Measurements from ENCODE around the gene KDM3B. TPM values are rescaled to one million over a fixed set of nuclear protein-coding genes. Genes with fewer than 3 reads are reported as not detected.

KDM3B gene
- total RNA-seq, 2 experiments from 2014 or later, result 38.6 to 39.6 TPM

DNA sequence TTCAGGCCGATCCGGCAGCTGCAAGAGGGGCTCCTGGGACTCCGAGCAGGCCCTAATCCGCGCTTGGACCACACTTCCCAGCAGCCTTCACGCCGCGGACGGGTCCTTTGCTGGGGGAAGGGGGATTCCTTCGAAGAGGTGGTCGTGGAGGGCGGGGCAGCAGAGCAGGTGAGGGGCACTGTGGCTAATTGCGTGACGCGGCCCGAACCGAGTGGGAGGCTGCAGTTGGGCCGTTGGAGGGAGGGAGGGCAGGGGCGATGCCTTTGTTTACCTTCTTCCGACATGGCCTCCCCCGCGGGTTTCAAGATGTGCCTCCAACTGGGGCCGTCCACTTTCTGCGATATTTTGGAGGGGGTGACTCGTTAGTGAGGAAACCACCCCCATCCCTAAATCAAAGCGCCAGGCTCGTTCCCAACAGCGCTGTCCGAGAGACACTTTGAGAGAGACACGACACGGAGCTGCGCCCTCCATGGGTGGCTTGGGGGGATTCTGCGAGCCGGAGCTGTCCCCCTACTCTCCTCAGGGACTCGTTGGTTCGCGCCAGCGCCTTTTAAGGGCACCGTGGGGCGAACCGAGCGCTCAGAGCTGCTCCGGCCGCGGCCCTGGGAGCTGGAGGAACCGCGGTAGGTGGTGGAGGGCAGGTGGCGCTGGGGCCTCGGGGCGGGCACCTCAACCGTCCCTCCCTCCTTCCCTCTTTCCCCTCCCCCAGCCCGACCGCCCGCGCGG is 14.6 kb upstream of the KDM3B start, which contains the start of gene FAM53C:
TSS of gene FAM53C (plus strand) at position 582 of the 726 bp plus-strand sequence. CDS start 3,070 bp downstream, outside the sequence.
- Mint-ChIP-seq H3K4me1 (ENCODE audit: low read depth) (peaks cover 38% of the 10 kb centered on the region), H3K36me3 (peaks cover 7% of the 10 kb centered on the region), H3K4me3 (peak within 1 kb of the TSS; percentile 93), H3K27me3 (no peaks in the 10 kb centered on the region), H3K9me3 (no peaks in the 10 kb centered on the region), H3K27ac (peak within 1 kb of the TSS; percentile 96)
- intact Hi-C loops (cut with micrococcal nuclease), result loop anchor here (1.0 to 5.0 kb wide), 5 partner anchors 14 to 586 kb away; partner anchors contain the start of genes BRD8, ETF1, HNRNPA0 and HSPA9
- POLR2A ChIA-PET, result interaction anchor here (0.5 to 6.0 kb wide), 6 partner anchors 14 to 206 kb away, joined by 3 to 105 read pairs (median 4); partner anchors contain the start of genes BRD8, CDC23, KDM3B and KIF20A
- DNase-seq, result peak; percentile 94
- CTCF ChIA-PET, result interaction anchor here (1.0 to 8.4 kb wide), 4 partner anchors 13 to 159 kb away, joined by 4 to 192 read pairs (median 4); partner anchors contain the start of genes KDM3B and KIF20A

DNA sequence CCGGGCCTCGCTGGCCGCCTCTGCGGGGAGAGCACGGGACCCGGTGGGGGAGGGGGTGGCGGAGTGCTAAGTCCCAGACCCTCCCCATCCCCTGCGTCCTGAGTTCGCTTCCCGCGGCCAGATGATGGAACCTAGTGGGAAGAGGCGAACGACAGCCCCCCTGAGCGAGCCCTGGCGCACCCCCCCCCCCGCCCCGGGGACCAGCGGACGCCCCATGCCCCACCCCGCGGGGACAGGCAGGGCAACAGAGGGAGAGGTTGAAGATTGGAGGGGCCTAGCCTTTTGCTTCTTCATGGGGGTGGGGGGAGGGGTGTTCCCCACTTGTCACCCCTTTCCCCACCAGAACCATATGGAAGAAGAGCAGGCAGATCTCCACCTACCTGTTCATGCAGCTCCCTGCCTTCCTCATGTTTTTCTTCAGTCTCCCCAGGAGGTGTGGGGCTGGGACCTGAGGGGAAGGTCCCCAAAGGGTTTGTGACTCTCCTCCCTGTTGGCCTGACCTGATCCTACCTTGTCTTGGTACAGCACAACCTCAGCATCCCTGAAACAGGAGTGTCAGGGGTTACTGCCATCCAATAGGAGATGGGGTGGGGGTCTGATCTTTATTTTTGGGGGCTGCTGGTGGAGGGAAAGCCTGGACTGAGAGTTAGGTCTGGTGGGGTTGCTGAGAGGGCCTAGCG is 13.9 kb upstream of the KDM3B start:
- Mint-ChIP-seq H3K9me3 (no peaks in the 10 kb centered on the region), H3K4me3 (peak overlapping the region; percentile 93), H3K4me1 (ENCODE audit: low read depth) (peaks cover 38% of the 10 kb centered on the region), H3K27ac (peak overlapping the region; percentile 76), H3K36me3 (peaks cover 9% of the 10 kb centered on the region), H3K27me3 (no peaks in the 10 kb centered on the region)
- intact Hi-C loops (cut with micrococcal nuclease), result loop anchor here (1.0 to 5.0 kb wide), 5 partner anchors 14 to 586 kb away; partner anchors contain the start of genes BRD8, ETF1, HNRNPA0 and HSPA9
- POLR2A ChIA-PET, result interaction anchor here (0.5 to 6.0 kb wide), 6 partner anchors 13 to 205 kb away, joined by 3 to 105 read pairs (median 4); partner anchors contain the start of genes BRD8, CDC23, KDM3B and KIF20A
- CTCF ChIA-PET, result interaction anchor here (1.0 to 8.4 kb wide), 4 partner anchors 12 to 159 kb away, joined by 4 to 192 read pairs (median 4); partner anchors contain the start of genes KDM3B and KIF20A
- DNase-seq, result peak; percentile 29

DNA sequence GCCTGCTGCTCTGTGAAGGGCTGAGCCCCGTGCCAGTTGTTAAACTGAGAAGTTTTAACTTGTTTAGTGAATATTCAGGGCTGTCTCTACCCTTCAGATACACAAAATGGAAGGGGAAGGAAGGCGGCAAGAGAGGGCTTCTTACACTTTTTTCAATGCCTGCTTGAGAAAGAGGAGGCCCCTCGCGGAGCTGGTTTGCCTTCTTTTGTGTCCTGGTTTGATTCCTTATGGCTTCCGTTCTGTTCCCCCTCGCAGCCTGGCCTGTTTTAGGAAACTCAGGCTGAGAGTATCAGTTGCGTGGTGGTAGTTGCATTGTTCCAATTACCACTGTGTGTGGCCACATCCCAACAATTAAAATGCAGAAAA is 13.4 kb upstream of the KDM3B start:
- no peaks in the 10 kb centered on the region for H3K9me3 Mint-ChIP-seq
- peak overlapping the region; percentile 93 for H3K4me3 Mint-ChIP-seq
- intact Hi-C loops (cut with micrococcal nuclease), result loop anchor here (2.0 to 5.0 kb wide), 3 partner anchors 160 to 587 kb away; partner anchors contain the start of genes BRD8, ETF1, HNRNPA0 and KIF20A
- peak overlapping the region; percentile 76 for H3K27ac Mint-ChIP-seq
- POLR2A ChIA-PET, result interaction anchor here (1.5 to 6.0 kb wide), 2 partner anchors 12 to 44 kb away, joined by 3 to 105 read pairs; partner anchors contain the start of gene KDM3B
- peaks cover 9% of the 10 kb centered on the region for H3K36me3 Mint-ChIP-seq
- CTCF ChIA-PET, result interaction anchor here (1.6 to 8.4 kb wide), 2 partner anchors 14 to 160 kb away, joined by 4 to 192 read pairs; partner anchors contain the start of genes KDM3B and KIF20A
- H3K27me3 Mint-ChIP-seq, result no peaks in the 10 kb centered on the region
- H3K4me1 Mint-ChIP-seq (ENCODE audit: low read depth), result peaks cover 38% of the 10 kb centered on the region
- DNase-seq, result no peak

DNA sequence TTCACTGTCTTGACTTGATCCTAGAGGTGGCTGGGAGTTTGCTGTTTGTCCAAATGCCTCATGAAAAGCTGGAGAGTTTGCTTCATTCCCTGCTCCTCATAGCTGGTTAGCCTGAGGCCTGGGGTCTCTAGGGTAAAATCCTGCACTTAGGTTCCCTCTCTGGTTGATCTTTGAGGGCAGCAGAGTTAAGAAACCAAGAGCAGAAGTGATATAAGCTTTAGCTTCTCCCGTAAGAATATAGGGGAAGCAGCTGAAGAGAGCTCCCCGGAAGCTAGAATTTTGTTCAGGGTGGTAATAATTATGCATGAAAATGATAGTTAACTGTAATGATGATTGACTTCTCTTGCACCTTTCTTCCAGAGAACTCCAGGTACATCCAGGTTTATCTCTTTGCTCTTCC is 13.0 kb upstream of the KDM3B start:
- no peaks in the 10 kb centered on the region for H3K27me3 Mint-ChIP-seq
- ChIA-PET CTCF (interaction anchor here (1.6 to 8.4 kb wide), 2 partner anchors 14 to 160 kb away, joined by 4 to 192 read pairs; partner anchors contain the start of genes KDM3B and KIF20A), POLR2A (interaction anchor here (6.0 kb wide), 1 partner anchor 12 kb away, joined by 105 read pairs; the partner anchor contains the start of gene KDM3B)
- peaks cover 38% of the 10 kb centered on the region for H3K4me1 Mint-ChIP-seq (ENCODE audit: low read depth)
- DNase-seq, result no peak
- peaks cover 9% of the 10 kb centered on the region for H3K36me3 Mint-ChIP-seq
- intact Hi-C loops (cut with micrococcal nuclease), result loop anchor here (2.0 to 5.0 kb wide), 3 partner anchors 161 to 587 kb away; partner anchors contain the start of genes BRD8, ETF1, HNRNPA0 and KIF20A
- H3K27ac Mint-ChIP-seq, result peak overlapping the region; percentile 76
- no peaks in the 10 kb centered on the region for H3K9me3 Mint-ChIP-seq
- peak overlapping the region; percentile 93 for H3K4me3 Mint-ChIP-seq

DNA sequence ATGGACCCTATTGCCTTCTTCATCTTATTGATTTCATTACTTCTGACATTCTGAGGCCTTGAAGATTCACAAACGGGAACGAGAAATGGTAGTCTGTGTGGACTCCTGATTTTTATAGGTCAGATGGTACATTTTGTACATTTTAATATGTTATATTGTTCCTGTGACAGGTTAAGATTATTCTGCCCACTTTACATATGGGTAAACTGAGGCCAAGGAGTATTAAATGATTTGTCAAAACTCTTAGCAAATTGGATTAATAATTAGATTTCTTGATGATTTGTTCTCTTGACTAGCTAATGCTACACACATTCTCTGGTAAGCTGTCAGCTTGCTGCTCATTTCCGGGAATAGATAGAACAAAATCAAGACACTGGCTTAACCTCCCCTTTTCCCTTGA is 12.5 kb upstream of the KDM3B start:
- ChIA-PET POLR2A (interaction anchor here (1.3 to 6.0 kb wide), 2 partner anchors 8 to 11 kb away, joined by 5 to 105 read pairs; partner anchors contain the start of genes CDC25C and KDM3B), CTCF (interaction anchor here (8.4 kb wide), 1 partner anchor 13 kb away, joined by 192 read pairs; the partner anchor contains the start of gene KDM3B)
- Mint-ChIP-seq H3K4me3 (peak overlapping the region; percentile 24), H3K27ac (no peak overlapping the region), H3K9me3 (no peaks in the 10 kb centered on the region), H3K36me3 (peaks cover 12% of the 10 kb centered on the region), H3K27me3 (no peaks in the 10 kb centered on the region), H3K4me1 (ENCODE audit: low read depth) (peaks cover 34% of the 10 kb centered on the region)
- no peak for DNase-seq
- intact Hi-C loops (cut with micrococcal nuclease), result no loop called here

DNA sequence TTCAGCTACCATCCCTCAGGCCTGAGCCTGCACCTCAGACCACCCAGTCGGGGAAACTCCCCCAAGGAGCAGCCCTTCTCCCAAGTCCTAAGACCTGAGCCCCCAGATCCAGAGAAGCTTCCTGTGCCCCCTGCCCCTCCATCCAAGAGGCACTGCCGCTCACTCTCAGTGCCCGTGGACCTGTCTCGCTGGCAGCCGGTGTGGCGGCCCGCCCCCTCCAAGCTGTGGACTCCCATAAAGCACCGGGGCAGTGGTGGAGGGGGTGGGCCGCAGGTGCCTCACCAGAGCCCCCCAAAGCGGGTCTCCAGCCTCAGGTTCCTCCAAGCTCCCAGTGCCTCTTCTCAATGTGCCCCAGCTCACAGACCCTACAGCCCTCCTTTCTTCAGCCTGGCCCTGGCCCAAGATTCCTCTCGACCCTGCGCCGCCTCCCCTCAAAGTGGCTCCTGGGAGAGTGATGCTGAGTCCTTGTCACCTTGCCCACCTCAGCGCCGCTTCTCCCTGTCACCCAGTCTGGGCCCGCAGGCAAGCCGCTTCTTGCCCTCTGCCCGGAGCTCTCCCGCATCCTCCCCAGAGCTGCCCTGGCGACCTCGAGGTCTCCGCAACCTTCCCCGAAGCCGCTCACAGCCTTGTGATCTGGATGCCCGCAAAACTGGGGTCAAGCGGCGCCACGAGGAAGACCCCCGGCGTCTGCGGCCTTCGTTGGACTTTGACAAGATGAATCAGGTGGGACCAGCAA is 7.4 kb upstream of the KDM3B start:
- Mint-ChIP-seq H3K27ac (no peak overlapping the region), H3K27me3 (no peaks in the 10 kb centered on the region), H3K4me1 (ENCODE audit: low read depth) (peaks cover 11% of the 10 kb centered on the region), H3K9me3 (no peaks in the 10 kb centered on the region), H3K4me3 (no peak overlapping the region), H3K36me3 (peaks cover 33% of the 10 kb centered on the region)
- CTCF ChIA-PET, result interaction anchor here (0.7 kb wide), 2 partner anchors 8 to 34 kb away, joined by 3 read pairs; no protein-coding TSS in a partner anchor
- POLR2A ChIA-PET, result interaction anchor here (0.8 to 0.9 kb wide), 2 partner anchors 8 to 12 kb away, joined by 3 read pairs; no protein-coding TSS in a partner anchor
- intact Hi-C loops (cut with micrococcal nuclease), result no loop called here
- no peak for DNase-seq

DNA sequence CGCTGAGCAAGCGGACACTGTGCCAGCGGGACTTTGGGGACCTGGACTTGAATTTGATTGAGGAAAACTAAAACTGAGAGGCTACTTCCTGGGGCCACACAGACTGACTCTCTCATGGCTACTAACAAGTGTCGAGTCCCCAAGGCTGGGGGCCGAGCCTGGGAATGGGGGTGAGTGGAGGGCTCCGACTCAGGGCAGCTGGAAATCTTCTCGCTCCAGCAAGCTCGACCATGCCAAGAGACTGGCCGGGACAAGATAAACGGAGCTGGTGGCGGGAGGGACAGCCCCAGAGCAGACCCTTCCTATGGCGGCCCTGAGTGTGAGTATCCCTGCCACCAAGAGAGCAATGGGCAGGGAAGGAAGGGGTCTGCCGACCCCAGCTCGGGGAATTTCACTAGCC is 5.6 kb upstream of the KDM3B start:
- POLR2A ChIA-PET, result interaction anchor here (8.9 kb wide), 1 partner anchor 8 kb away, joined by 105 read pairs; the partner anchor contains the start of gene FAM53C
- no peaks in the 10 kb centered on the region for H3K27me3 Mint-ChIP-seq
- H3K36me3 Mint-ChIP-seq, result peaks cover 35% of the 10 kb centered on the region
- intact Hi-C loops (cut with micrococcal nuclease), result no loop called here
- peaks cover 8% of the 10 kb centered on the region for H3K9me3 Mint-ChIP-seq
- no peak for DNase-seq
- no peak overlapping the region for H3K4me3 Mint-ChIP-seq
- CTCF ChIA-PET, result interaction anchor here (0.8 kb wide), 1 partner anchor 15 kb away, joined by 3 read pairs; the partner anchor contains the start of gene CDC25C
- no peaks in the 10 kb centered on the region for H3K4me1 Mint-ChIP-seq (ENCODE audit: low read depth)
- no peak overlapping the region for H3K27ac Mint-ChIP-seq

DNA sequence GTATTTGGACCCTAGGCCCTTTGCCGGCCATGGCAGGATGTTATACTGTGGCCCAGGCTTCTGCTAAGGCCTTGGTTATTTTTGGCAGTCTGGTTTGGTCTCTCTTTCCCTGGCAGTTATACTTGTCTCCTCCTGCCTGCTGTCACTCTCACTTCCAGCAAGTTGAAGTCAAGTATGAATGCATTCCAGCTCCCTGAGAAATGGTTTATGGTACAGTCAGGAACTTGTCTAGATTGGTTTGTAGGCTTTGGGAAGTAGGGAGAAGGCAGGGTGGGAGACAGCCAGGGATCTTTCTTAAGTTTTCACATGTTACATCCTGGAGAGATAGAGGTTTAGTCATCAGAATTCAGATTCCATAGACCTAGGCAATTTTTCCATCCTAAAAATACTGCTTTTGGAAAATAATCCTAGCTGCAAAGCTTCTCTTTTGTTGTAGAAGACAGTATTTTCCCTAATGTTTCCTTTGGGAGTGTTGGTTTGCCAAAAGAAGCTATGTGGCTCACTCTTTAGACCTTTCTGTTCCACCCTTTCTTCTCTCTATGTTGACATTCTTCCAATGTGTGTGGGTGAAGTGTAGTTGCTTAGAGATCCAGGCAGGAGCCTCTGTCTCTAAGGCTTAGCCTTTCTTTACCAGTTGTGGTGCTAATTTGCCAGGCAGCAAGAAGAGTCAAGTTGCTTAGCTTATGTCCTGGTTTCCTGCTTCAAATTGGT is 2.5 kb upstream of the KDM3B start:
- Mint-ChIP-seq H3K4me1 (ENCODE audit: low read depth) (peaks cover 15% of the 10 kb centered on the region), H3K27ac (peak overlapping the region; percentile 33), H3K36me3 (peaks cover 34% of the 10 kb centered on the region), H3K4me3 (no peak overlapping the region), H3K27me3 (no peaks in the 10 kb centered on the region), H3K9me3 (peaks cover 12% of the 10 kb centered on the region)
- intact Hi-C loops (cut with micrococcal nuclease), result loop anchor here (5.0 to 10.0 kb wide), 2 partner anchors 57 to 315 kb away; partner anchors contain the start of gene FAM13B
- no peak for DNase-seq
- ChIA-PET CTCF (interaction anchor here (0.6 to 5.8 kb wide), 4 partner anchors 12 to 199 kb away, joined by 3 to 113 read pairs (median 4); partner anchors contain the start of genes CDC25C and FAM53C), POLR2A (interaction anchor here (8.9 kb wide), 1 partner anchor 11 kb away, joined by 105 read pairs; the partner anchor contains the start of gene FAM53C)

DNA sequence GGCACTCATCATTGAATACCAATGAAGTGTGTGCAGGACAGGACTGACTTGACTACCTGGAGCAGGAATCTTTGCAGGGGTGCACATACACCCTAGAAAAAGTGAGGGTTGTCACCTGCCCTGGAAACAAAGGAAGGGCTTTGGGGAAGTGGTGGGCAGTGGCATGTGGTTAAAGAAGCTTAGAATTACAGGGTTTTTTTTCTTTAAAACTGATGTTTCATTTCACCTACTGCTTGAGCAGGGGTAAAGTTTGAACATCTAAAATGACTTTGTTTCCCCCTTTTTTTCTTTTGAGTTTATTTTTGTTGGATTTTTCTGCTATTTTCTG is 2.0 kb upstream of the KDM3B start:
- DNase-seq, result no peak
- peaks cover 29% of the 10 kb centered on the region for H3K36me3 Mint-ChIP-seq
- no peaks in the 10 kb centered on the region for H3K27me3 Mint-ChIP-seq
- intact Hi-C loops (cut with micrococcal nuclease), result loop anchor here (5.0 to 10.0 kb wide), 2 partner anchors 57 to 316 kb away; partner anchors contain the start of gene FAM13B
- H3K9me3 Mint-ChIP-seq, result peaks cover 12% of the 10 kb centered on the region
- ChIA-PET POLR2A (interaction anchor here (1.0 to 8.9 kb wide), 2 partner anchors 12 to 19 kb away, joined by 4 to 105 read pairs; partner anchors contain the start of genes CDC25C and FAM53C), CTCF (interaction anchor here (0.6 to 5.8 kb wide), 5 partner anchors 13 to 199 kb away, joined by 3 to 113 read pairs (median 4); partner anchors contain the start of genes CDC25C and FAM53C)
- H3K27ac Mint-ChIP-seq, result peak overlapping the region; percentile 0
- H3K4me3 Mint-ChIP-seq, result no peak overlapping the region
- H3K4me1 Mint-ChIP-seq (ENCODE audit: low read depth), result peaks cover 20% of the 10 kb centered on the region

DNA sequence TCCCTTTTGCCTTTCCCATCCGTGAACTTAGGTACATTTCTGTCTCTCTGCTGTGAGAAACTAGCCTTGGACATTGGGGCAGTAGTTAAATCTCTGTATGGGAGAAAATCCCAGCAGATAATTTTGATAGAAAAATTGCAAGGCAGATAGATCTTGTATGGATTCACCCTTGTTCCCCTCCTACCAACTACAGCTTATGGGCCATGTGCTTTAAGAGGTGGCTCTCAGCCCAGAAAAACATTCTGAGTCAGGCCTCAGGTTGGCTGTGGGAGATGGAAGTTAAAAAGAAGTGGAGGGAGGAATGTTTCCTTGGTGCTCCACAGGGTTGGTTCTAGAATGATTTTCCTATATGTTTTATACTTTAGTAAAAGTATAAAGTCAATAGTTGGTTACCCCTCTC is 1.4 kb upstream of the KDM3B start:
- POLR2A ChIA-PET, result interaction anchor here (1.0 to 8.9 kb wide), 2 partner anchors 12 to 19 kb away, joined by 4 to 105 read pairs; partner anchors contain the start of genes CDC25C and FAM53C
- peaks cover 12% of the 10 kb centered on the region for H3K9me3 Mint-ChIP-seq
- no peaks in the 10 kb centered on the region for H3K27me3 Mint-ChIP-seq
- H3K27ac Mint-ChIP-seq, result no peak overlapping the region
- intact Hi-C loops (cut with micrococcal nuclease), result loop anchor here (5.0 to 10.0 kb wide), 2 partner anchors 56 to 316 kb away; partner anchors contain the start of gene FAM13B
- peaks cover 24% of the 10 kb centered on the region for H3K4me1 Mint-ChIP-seq (ENCODE audit: low read depth)
- no peak for DNase-seq
- H3K4me3 Mint-ChIP-seq, result no peak overlapping the region
- CTCF ChIA-PET, result interaction anchor here (1.0 to 5.8 kb wide), 11 partner anchors 11 to 171 kb away, joined by 3 to 192 read pairs (median 7); partner anchors contain the start of genes CDC25C, FAM53C and KIF20A
- peaks cover 26% of the 10 kb centered on the region for H3K36me3 Mint-ChIP-seq

Measured in activated CD4-positive, alpha-beta memory T cell treated with anti-CD3 and anti-CD28 coated beads for 36 hours (primary cell).